ENCODE results near the gene RABGAP1. TPM values are rescaled to one million over a fixed set of nuclear protein-coding genes. Genes with fewer than 3 reads are reported as not detected.

Gene RABGAP1
- total and polyA plus RNA-seq, 10 of the 15 experiments (the other 5 are each of a cell fraction or from before 2014, with no cell fraction given), result 2.6 to 31.6 (median 12.5) TPM

GRCh38 chr9:122954253-122954691, 13.5 kb downstream of the RABGAP1 start:
- ATAC-seq (no peak), DNase-seq (ENCODE audit: low read depth, low spot score) (no peak), FAIRE-seq (no peak)
- H3K27me3 ChIP-seq (replicated peaks in 1 of 2; ENCODE audit: control insufficient read depth in 2 of 2, insufficient read depth in 2 of 2, low read length in 1 of 2), result no peaks in the 10 kb centered on the region
- CTCF ChIA-PET, result interaction anchor here (0.6 to 2.0 kb wide), 5 partner anchors 12 to 100 kb away, joined by 3 to 10 read pairs (median 4); no protein-coding TSS in a partner anchor
- SMC1A ChIA-PET (ENCODE audit: uncharacterized antibody, unreplicated experiment), result interaction anchor here (1.1 kb wide), 1 partner anchor 12 kb away, joined by 3 read pairs; no protein-coding TSS in a partner anchor
- no peaks in the 10 kb centered on the region for H3K36me3 ChIP-seq (ENCODE audit: control insufficient read depth in 2 of 2, insufficient read depth in 2 of 2, low read length in 1 of 2)
- H2AFZ ChIP-seq (ENCODE audit: control insufficient read depth, low read depth, low read length), result no peak overlapping the region
- H3K9ac ChIP-seq (ENCODE audit: control insufficient read depth, insufficient read depth, low read length), result no peak overlapping the region
- no peak for TF ChIP-seq RAD21 (IDR thresholded peaks at IDR 0.05; ENCODE audit: insufficient read depth, low read depth, low read length)
- TF ChIP-seq ATF7 (IDR thresholded peaks at IDR 0.05; ENCODE audit: low read depth), result no peak
- no peak for TF ChIP-seq POLR2AphosphoS2 (IDR thresholded peaks at IDR 0.05; ENCODE audit: low read depth, low read length)
- TF ChIP-seq ZNF384 (IDR thresholded peaks at IDR 0.05; ENCODE audit: borderline replicate concordance, low read depth, low read length), result no peak
- no peak for TF ChIP-seq SPI1 (IDR thresholded peaks at IDR 0.05; ENCODE audit: borderline replicate concordance, insufficient read depth, low read depth, low read length)
- TF ChIP-seq RCOR1 (conservative IDR thresholded peaks at IDR 0.05; ENCODE audit: low read depth, low read length), result no peak
- no peak for TF ChIP-seq ZNF207 (IDR thresholded peaks at IDR 0.05; ENCODE audit: borderline replicate concordance)
- no peak for TF ChIP-seq NR2C1 (IDR thresholded peaks at IDR 0.05)
- TF ChIP-seq MEF2A (IDR thresholded peaks at IDR 0.05; ENCODE audit: insufficient read depth, low read depth, low read length), result no peak
- TF ChIP-seq MAX (IDR thresholded peaks at IDR 0.05; ENCODE audit: low read depth, low read length), result no peak
- peaks cover 1% of the 10 kb centered on the region; the same call in 1 of the 3 replicates for H3K9me3 ChIP-seq (replicated peaks; ENCODE audit: control insufficient read depth, insufficient read depth, low read length)
- intact Hi-C loops (cut with micrococcal nuclease; ENCODE audit: unreplicated experiment) (no loop called here), in situ Hi-C loops (cut with MboI) (no loop called here)
- POLR2A ChIA-PET, result interaction anchor here (1.9 to 2.2 kb wide), 2 partner anchors 12 to 22 kb away, joined by 5 to 7 read pairs; no protein-coding TSS in a partner anchor
- no peaks in the 10 kb centered on the region for H4K20me1 ChIP-seq (ENCODE audit: control insufficient read depth, insufficient read depth)
- BruUV-seq (replicated peaks), result no TSS peak
- peaks cover 5% of the 10 kb centered on the region; the same call in 1 of the 2 replicates for H3K4me1 ChIP-seq (ENCODE audit: control insufficient read depth, insufficient read depth, low read length)
- H3K79me2 ChIP-seq (ENCODE audit: control insufficient read depth, insufficient read depth, low read length), result peaks cover 50% of the 10 kb centered on the region
- H3K4me2 ChIP-seq (ENCODE audit: control insufficient read depth, insufficient read depth), result no peak overlapping the region
- no peak overlapping the region for H3K27ac ChIP-seq (ENCODE audit: control insufficient read depth, insufficient read depth)
- H3K4me3 ChIP-seq, result no peak overlapping the region
- RAD21 ChIA-PET (ENCODE audit: unreplicated experiment), result no interaction called here
